Thyroid gland (tissue), 4 donors: ENCODE results near the gene GRXCR2.
"Not testable (repeated sequence)": the region's sequence is repeated elsewhere in the genome, so short reads cannot be mapped to it uniquely, and the experiment has no call there.

Source experiments
- CTCF ChIP-seq, 6 experiments: fragments of 200-600 bp in 3 of 6; fragments of 450-650 bp in 3 of 6; sonication (generic) in 3 of 6; IDR thresholded peaks; one replicate each; pipeline ENCODE4 v1.5.1; 2016 to 2019; ENCODE audit warnings: antibody characterized with exemption in 6 of 6, mild to moderate bottlenecking in 2 of 6, inconsistent platforms in 1 of 6, moderate library complexity in 1 of 6
- POLR2A ChIP-seq, 2 donors: fragments of 450-650 bp; IDR thresholded peaks; one replicate each; pipeline ENCODE4 v1.6.1; 2017; ENCODE audit warnings: antibody characterized with exemption in 2 of 2, mild to moderate bottlenecking in 2 of 2, moderate library complexity in 1 of 2

- TF ChIP-seq POLR2A, CTCF (IDR thresholded peaks at IDR 0.05): not testable (repeated sequence)
Observed at GRCh38 chr5:145864432-145864831, 8.4 kb downstream of the GRXCR2 start.
